Thyroid gland (tissue), 4 donors: Measurements from ENCODE around the gene LARGE2. TPM values are rescaled to one million over a fixed set of nuclear protein-coding genes. Genes with fewer than 3 reads are reported as not detected.

Experiments
- DNase-seq, 2 donors: peaks; one replicate each; pipeline ENCODE4 v3.0.0-alpha.2; 2019
- H3K27ac ChIP-seq, 3 donors: fragments of 200-600 bp; sonication (generic); 1 replicate in 2 of 3; 2 replicates in 1 of 3; pipeline ENCODE4 v1.5.1; 2016 to 2019; ENCODE audit warnings: mild to moderate bottlenecking in 1 of 3, moderate library complexity in 1 of 3
- H3K27me3 ChIP-seq: fragments of 200-600 bp; sonication (generic); one replicate; pipeline ENCODE4 v1.5.1; 2019
- H3K36me3 ChIP-seq, 2 donors: fragments of 200-600 bp; sonication (generic); one replicate each; pipeline ENCODE4 v1.5.1; 2016 to 2019
- H3K4me1 ChIP-seq, 2 donors: fragments of 200-600 bp; sonication (generic); one replicate each; pipeline ENCODE4 v1.5.1; 2017 to 2019
- H3K4me3 ChIP-seq, 3 donors: fragments of 200-600 bp; sonication (generic); replicated peaks in 1 of 3; 1 replicate in 2 of 3; 2 replicates in 1 of 3; pipeline ENCODE4 v1.5.1; 2016; ENCODE audit warnings: mild to moderate bottlenecking in 1 of 3
- H3K9me3 ChIP-seq: fragments of 200-600 bp; sonication (generic); one replicate; pipeline ENCODE4 v1.5.1; 2017
- POLR2A ChIP-seq, 2 donors: fragments of 450-650 bp; IDR thresholded peaks; one replicate each; pipeline ENCODE4 v1.6.1; 2017; ENCODE audit warnings: antibody characterized with exemption in 2 of 2, mild to moderate bottlenecking in 2 of 2, moderate library complexity in 1 of 2
- WGBS, 2 donors: methylation state at CpG; one replicate each; pipeline ENCODE4 v1.1.5; 2017; 5-methylcytosine and 5-hydroxymethylcytosine counted together
- intact Hi-C: fragments of 100-400 bp; cut with DNase I; formaldehyde crosslinking; loops from one replicate; pipeline ENCODE4 v1.15.1; 2023
- total RNA-seq, 4 donors: library from RNA; depleted of rRNA; stranded (reverse); fragments of >200 nt; gene quantifications; one replicate each; pipeline ENCODE4 v1.2.3, GENCODE V29; 2016
- TF ChIP-seq, protein P1 (sequence below), 6 experiments: fragments of 200-600 bp in 3 of 6; fragments of 450-650 bp in 3 of 6; sonication (generic) in 3 of 6; IDR thresholded peaks; one replicate each; pipeline ENCODE4 v1.5.1; 2016 to 2019; ENCODE audit warnings: antibody characterized with exemption in 6 of 6, mild to moderate bottlenecking in 2 of 6, inconsistent platforms in 1 of 6, moderate library complexity in 1 of 6

Gene LARGE2
- total RNA-seq, 4 donors from 2014 or later, result 11.2 to 19.0 (median 14.1) TPM

DNA sequence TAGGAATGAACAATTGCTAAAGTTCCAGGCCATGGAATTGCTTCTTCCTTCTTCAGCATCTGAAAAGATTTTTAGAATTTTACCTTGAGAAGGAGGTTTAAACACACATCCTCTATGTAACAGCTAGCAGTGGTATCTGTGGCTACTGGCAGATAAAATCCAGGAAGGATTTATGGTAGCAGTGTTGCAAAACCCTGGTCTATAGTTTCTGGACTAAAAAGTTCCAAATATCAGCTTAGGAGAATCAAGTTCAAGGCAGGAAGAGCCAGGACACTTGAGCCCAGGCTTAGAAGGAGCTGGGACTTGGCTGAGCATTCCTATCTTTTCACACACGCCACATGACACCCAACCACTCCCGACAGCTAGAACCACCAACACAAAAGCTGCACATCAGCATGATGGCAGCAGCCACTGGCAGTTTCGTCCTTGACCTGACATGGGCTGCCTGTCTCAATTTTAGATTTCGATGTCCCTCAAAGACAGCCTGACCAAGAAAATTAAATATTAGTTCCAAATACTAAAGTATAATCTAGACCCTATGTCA, 14.1 kb downstream of the LARGE2 start:
- intact Hi-C loops, result no loop called here
- H3K9me3 ChIP-seq, result no peaks in the 10 kb centered on the region
- H3K27ac ChIP-seq, result no peak overlapping the region
- peaks cover 33 to 36% of the 10 kb centered on the region in 2 donors for H3K36me3 ChIP-seq
- 90 to 98% methylated on average over 4 of the region's 4 CpGs for WGBS, 2 donors
- H3K4me3 ChIP-seq, result no peak overlapping the region
- TF ChIP-seq POLR2A (IDR thresholded peaks at IDR 0.05), result no peak
- TF ChIP-seq, protein P1, sequence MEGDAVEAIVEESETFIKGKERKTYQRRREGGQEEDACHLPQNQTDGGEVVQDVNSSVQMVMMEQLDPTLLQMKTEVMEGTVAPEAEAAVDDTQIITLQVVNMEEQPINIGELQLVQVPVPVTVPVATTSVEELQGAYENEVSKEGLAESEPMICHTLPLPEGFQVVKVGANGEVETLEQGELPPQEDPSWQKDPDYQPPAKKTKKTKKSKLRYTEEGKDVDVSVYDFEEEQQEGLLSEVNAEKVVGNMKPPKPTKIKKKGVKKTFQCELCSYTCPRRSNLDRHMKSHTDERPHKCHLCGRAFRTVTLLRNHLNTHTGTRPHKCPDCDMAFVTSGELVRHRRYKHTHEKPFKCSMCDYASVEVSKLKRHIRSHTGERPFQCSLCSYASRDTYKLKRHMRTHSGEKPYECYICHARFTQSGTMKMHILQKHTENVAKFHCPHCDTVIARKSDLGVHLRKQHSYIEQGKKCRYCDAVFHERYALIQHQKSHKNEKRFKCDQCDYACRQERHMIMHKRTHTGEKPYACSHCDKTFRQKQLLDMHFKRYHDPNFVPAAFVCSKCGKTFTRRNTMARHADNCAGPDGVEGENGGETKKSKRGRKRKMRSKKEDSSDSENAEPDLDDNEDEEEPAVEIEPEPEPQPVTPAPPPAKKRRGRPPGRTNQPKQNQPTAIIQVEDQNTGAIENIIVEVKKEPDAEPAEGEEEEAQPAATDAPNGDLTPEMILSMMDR (IDR thresholded peaks at IDR 0.05), result no peak
- DNase-seq, result no peak
- H3K27me3 ChIP-seq, result no peaks in the 10 kb centered on the region
- H3K4me1 ChIP-seq, result no peaks in the 10 kb centered on the region

- Histone ChIP-seq H3K27me3 (no peaks in the 10 kb centered on the region), H3K36me3 (peaks cover 31 to 36% of the 10 kb centered on the region in 2 donors), H3K27ac (no peak overlapping the region), H3K4me1 (no peaks in the 10 kb centered on the region), H3K4me3 (no peak overlapping the region), H3K9me3 (no peaks in the 10 kb centered on the region)
- TF ChIP-seq POLR2A (IDR thresholded peaks at IDR 0.05), result no peak
- TF ChIP-seq, protein P1 (IDR thresholded peaks at IDR 0.05), result no peak
- intact Hi-C loops, result no loop called here
- 94 to 95% methylated on average over 10 of the region's 10 CpGs for WGBS, 2 donors
- DNase-seq, result no peak
Observed at GRCh38 chr11:45937916-45938315, 15.5 kb downstream of the LARGE2 start.

- intact Hi-C loops, result no loop called here
- Histone ChIP-seq H3K4me1 (no peaks in the 10 kb centered on the region), H3K4me3 (no peak overlapping the region), H3K9me3 (no peaks in the 10 kb centered on the region), H3K27me3 (no peaks in the 10 kb centered on the region), H3K36me3 (peaks cover 20 to 22% of the 10 kb centered on the region in 2 donors), H3K27ac (no peak overlapping the region)
- no peak for DNase-seq
- 78 to 90% methylated on average over 2 of the region's 2 CpGs for WGBS, 2 donors
- TF ChIP-seq, protein P1 (IDR thresholded peaks at IDR 0.05), result no peak
- no peak for TF ChIP-seq POLR2A (IDR thresholded peaks at IDR 0.05)
Observed at GRCh38 chr11:45939836-45940235, 17.4 kb downstream of the LARGE2 start.

DNA sequence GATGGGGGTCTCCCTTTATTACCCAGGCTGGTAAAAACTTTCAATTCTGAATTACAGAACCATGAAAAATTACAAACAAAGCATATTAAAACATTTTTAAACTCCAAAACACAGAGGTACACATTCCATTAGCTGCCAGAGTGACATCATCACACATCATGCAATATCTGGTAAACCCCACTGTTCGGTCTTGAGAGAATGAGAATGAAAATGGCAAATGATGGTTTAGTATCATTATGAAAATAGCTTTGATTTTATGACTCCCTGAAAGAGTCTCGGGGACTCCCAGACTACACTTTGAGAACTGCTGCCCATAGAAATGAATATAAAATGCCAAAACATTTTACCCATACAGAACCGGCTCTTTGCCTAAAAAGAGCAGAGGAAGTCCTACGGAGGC, 18.8 kb downstream of the LARGE2 start:
- Histone ChIP-seq H3K9me3 (no peaks in the 10 kb centered on the region), H3K36me3 (peaks cover 16 to 24% of the 10 kb centered on the region in 2 donors), H3K4me3 (no peak overlapping the region), H3K27me3 (no peaks in the 10 kb centered on the region), H3K27ac (no peak overlapping the region), H3K4me1 (no peaks in the 10 kb centered on the region)
- TF ChIP-seq, protein P1 (IDR thresholded peaks at IDR 0.05), result no peak
- TF ChIP-seq POLR2A (IDR thresholded peaks at IDR 0.05), result no peak
- DNase-seq, result no peak
- intact Hi-C loops, result no loop called here
- 94 to 96% methylated on average over 4 of the region's 4 CpGs for WGBS, 2 donors

DNA sequence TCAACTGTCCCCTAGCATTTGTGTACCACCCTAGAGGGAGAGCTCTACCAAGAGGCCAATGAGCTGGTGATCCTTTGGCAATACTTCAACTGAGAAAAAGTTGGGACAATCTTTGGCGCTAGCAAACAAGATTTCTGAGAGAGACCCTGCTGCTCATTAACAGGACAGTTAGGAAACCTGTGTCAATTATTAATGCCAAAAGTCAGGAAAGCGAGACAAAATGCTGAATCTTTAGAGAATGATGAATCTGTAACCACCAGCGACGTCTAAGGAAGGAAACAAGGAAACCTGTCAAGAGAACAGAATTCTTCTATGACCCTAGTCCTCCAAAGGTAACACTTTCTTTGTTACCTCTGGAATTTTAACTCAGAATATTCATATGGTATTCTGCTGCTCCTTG, 19.9 kb downstream of the LARGE2 start:
- Histone ChIP-seq H3K27ac (no peak overlapping the region), H3K4me1 (no peaks in the 10 kb centered on the region), H3K4me3 (no peak overlapping the region), H3K9me3 (no peaks in the 10 kb centered on the region), H3K27me3 (no peaks in the 10 kb centered on the region), H3K36me3 (peaks cover 16 to 29% of the 10 kb centered on the region in 2 donors)
- TF ChIP-seq POLR2A (IDR thresholded peaks at IDR 0.05), result no peak
- TF ChIP-seq, protein P1 (IDR thresholded peaks at IDR 0.05), result no peak
- no peak for DNase-seq
- WGBS, 2 donors, result 93 to 96% methylated on average over 4 of the region's 4 CpGs
- intact Hi-C loops, result no loop called here
